Measurements from ENCODE around the gene DAZAP2. TPM values are rescaled to one million over a fixed set of nuclear protein-coding genes. Genes with fewer than 3 reads are reported as not detected.

DAZAP2 gene
- total and polyA plus RNA-seq, 2 experiments from 2014 or later, result 35.8 to 39.9 TPM

GRCh38 chr12:51198568-51199365, 39.9 kb upstream of the DAZAP2 start:
- H3K79me2 ChIP-seq (replicated peaks; ENCODE audit: insufficient read depth), result no peaks in the 10 kb centered on the region
- no peak for ATAC-seq

More at GRCh38 chr12:51198568-51199365, 39.9 kb upstream of the DAZAP2 start:
- H3K4me1 ChIP-seq (ENCODE audit: insufficient read depth), result no peaks in the 10 kb centered on the region
- H3K9me2 ChIP-seq (ENCODE audit: insufficient read depth), result no peaks in the 10 kb centered on the region
- no peak overlapping the region for H3K27ac ChIP-seq (ENCODE audit: low read depth)
- H3K4me3 ChIP-seq, result no peak overlapping the region
- no peak for DNase-seq (ENCODE audit: low spot score)
- H3K36me3 ChIP-seq (ENCODE audit: insufficient read depth), result no peaks in the 10 kb centered on the region
- H3F3A ChIP-seq (replicated peaks; ENCODE audit: low read depth), result no peaks in the 10 kb centered on the region
- Mint-ChIP-seq H3K27me3 (ENCODE audit: insufficient read depth, low read depth, poor library complexity) (peaks cover 9% of the 10 kb centered on the region), H3K9me3 (no peaks in the 10 kb centered on the region), H3K27ac (no peak overlapping the region), H3K36me3 (ENCODE audit: low read depth) (no peaks in the 10 kb centered on the region), H3K4me1 (no peaks in the 10 kb centered on the region; the same call in 2 of the 3 replicates), H3K4me3 (no peak overlapping the region)
- no peak overlapping the region for H3K4me2 ChIP-seq
- no peak overlapping the region for H2AFZ ChIP-seq
- no peaks in the 10 kb centered on the region for H3K27me3 ChIP-seq (ENCODE audit: insufficient read depth)
- no peak for TF ChIP-seq ZNF462 (CRISPR knock-in tag; IDR thresholded peaks at IDR 0.05)
- H4K20me1 ChIP-seq (replicated peaks; ENCODE audit: insufficient read depth), result no peaks in the 10 kb centered on the region
